ENCODE data around the gene GPR137B. TPM values are rescaled to one million over a fixed set of nuclear protein-coding genes. Genes with fewer than 3 reads are reported as not detected.

Gene GPR137B, protein sequence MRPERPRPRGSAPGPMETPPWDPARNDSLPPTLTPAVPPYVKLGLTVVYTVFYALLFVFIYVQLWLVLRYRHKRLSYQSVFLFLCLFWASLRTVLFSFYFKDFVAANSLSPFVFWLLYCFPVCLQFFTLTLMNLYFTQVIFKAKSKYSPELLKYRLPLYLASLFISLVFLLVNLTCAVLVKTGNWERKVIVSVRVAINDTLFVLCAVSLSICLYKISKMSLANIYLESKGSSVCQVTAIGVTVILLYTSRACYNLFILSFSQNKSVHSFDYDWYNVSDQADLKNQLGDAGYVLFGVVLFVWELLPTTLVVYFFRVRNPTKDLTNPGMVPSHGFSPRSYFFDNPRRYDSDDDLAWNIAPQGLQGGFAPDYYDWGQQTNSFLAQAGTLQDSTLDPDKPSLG
- total RNA-seq, result 21.8 and 33.3 TPM in 2 replicates

DNA sequence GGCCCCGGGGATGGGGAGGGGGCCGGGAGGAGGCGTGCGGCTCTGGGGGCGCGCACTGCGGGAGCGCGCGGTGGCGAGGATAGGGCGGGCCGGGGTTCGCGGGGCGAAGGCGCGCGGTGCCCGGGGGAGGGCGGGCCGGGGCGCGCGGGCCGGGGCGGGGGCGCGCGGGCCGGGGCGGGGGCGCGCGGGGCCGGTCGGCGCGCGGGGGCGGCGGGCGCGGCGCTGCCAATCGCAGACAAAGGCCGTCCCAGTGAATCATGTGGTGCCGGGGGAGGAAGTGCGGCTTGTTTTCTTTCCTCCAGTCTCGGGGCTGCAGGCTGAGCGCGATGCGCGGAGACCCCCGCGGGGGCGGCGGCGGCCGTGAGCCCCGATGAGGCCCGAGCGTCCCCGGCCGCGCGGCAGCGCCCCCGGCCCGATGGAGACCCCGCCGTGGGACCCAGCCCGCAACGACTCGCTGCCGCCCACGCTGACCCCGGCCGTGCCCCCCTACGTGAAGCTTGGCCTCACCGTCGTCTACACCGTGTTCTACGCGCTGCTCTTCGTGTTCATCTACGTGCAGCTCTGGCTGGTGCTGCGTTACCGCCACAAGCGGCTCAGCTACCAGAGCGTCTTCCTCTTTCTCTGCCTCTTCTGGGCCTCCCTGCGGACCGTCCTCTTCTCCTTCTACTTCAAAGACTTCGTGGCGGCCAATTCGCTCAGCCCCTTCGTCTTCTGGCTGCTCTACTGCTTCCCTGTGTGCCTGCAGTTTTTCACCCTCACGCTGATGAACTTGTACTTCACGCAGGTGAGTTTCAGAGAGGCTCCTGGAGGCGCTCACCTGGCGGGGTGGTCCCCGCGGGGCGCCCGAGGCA, at the start of gene GPR137B:
Gene GPR137B, plus strand, starts transcription at position 287 of the 851 bp plus-strand sequence. Its CDS starts 84 bp downstream, at position 371.

Other genes starting within 250 kb of the GPR137B start
- 323 and 678 TPM in 2 replicates for gene NID1, start 77.4 kb upstream of the GPR137B start, total RNA-seq
- 1.1 and 2.7 TPM in 2 replicates for gene ERO1B, start 139.4 kb downstream of the GPR137B start, total RNA-seq

All from pericardium fibroblast (primary cell).